ENCODE measurements around the gene SETBP1.

GRCh38 chr18:44719519-44720060 is 38.9 kb downstream of the SETBP1 start:
- TF ChIP-seq POLR2AphosphoS5 (IDR thresholded peaks at IDR 0.05; ENCODE audit: borderline replicate concordance, low read depth, low read length): no peak
- no peak for TF ChIP-seq EZH2 (IDR thresholded peaks at IDR 0.05)

Measured in SK-N-MC (cell line).